ENCODE data around the gene RPL9.

DNA sequence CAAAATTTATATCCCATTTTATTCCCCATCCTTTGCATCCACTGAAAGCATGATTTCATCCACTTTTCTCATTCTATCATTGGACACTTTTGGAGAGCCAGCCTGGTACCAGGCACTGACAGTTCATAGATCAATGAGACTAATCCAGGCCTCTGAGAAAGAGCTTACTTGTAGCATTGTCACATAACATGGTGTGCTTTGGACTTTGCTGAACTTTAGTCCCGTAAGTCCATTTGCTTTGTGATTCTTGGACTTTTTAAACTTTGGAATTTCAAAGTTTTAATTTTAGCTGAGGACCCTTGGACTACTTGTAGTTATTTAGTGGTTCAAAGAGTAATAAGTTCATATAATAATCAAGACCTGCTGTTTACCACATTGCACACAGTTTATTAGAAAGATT is 11.7 kb upstream of the RPL9 start:
- no peak for TF ChIP-seq YY1 (IDR thresholded peaks at IDR 0.05; ENCODE audit: insufficient read depth, insufficient read length)
- TF ChIP-seq ZNF274 (IDR thresholded peaks at IDR 0.05; ENCODE audit: low read depth, low read length) = no peak
- TF ChIP-seq SUZ12 (IDR thresholded peaks at IDR 0.05; ENCODE audit: extremely low read depth, insufficient read depth, insufficient read length) = no peak

Data from NT2/D1 (cell line).